Measurements from ENCODE around the gene LIMS3.
"Not testable (repeated sequence)": the region's sequence is repeated elsewhere in the genome, so short reads cannot be mapped to it uniquely, and the experiment has no call there.

Gene LIMS3

DNA sequence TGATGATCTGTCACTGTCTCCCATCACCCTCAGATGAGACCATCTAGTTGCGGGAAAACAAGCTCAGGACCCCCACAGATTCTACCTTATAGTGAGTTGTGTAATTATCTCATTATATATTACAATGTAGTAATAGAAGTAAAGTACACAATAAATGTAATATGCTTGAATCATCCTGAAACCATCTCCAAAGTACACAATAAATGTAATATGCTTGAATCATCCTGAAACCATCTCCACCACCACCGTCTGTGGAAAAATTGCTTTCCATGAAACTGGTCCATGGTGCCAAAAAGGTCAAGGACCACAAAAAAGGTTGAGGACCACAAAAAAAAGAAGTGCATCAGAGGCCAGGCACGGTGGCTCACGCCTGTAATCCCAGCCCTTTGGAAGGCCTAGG, 29.3 kb downstream of the LIMS3 start:
- not testable (repeated sequence) for DNase-seq

DNA sequence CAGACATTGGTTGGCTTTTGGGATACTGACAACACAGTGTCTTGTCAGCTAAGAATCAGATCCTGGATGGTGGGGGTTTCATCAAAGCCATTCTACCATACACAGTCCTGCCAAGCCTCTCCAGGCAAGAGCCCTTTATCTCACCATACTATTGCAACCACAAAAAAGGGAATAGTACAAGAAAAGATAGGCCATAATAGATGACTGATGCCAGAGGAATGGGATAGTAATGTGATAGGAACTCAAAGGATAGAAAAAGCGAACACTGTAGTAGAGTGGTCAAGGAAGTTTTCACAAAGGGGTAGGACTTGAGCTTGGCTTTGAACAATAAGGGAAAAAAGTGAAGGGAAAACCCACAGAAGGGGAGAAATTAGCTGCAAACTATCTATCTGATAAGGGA, 30.7 kb downstream of the LIMS3 start:
- DNase-seq: not testable (repeated sequence)

- DNase-seq: not testable (repeated sequence)
These were observed 38.0 kb downstream of the LIMS3 start for GRCh38 chr2:109936534-109936933.

GRCh38 chr2:109945362-109945761, 46.9 kb downstream of the LIMS3 start:
- DNase-seq: not testable (repeated sequence)

- not testable (repeated sequence) for DNase-seq
These were observed 48.9 kb downstream of the LIMS3 start for GRCh38 chr2:109947262-109947958.

DNA sequence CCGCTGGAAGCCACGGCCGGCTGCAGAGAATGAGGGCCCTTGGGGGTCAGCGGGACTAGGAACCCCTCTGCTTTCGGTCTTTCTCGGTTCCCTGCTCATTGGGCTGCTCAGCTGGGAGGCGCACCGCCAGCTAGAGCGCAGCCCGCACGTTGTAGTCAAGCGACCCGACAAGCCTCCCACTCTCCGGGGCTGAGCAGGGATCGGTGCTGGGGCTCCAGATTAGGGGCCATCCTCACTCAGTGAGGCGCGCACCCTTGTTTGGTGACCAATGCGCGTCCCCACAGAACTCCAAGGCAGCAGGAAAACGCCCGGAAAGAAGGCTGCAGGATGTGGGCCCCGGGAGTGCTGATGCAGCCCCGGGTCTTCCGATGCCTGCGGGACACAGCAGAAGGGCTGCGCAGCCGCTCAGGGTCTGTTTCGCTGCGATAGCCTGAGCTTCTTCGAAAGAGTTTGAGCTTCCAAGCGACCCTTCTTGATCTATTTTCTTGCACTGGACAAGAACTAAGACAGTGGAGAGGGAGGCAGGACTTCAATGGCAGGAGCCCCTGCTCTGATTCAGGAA, 49.6 kb downstream of the LIMS3 start:
- DNase-seq: not testable (repeated sequence)

DNA sequence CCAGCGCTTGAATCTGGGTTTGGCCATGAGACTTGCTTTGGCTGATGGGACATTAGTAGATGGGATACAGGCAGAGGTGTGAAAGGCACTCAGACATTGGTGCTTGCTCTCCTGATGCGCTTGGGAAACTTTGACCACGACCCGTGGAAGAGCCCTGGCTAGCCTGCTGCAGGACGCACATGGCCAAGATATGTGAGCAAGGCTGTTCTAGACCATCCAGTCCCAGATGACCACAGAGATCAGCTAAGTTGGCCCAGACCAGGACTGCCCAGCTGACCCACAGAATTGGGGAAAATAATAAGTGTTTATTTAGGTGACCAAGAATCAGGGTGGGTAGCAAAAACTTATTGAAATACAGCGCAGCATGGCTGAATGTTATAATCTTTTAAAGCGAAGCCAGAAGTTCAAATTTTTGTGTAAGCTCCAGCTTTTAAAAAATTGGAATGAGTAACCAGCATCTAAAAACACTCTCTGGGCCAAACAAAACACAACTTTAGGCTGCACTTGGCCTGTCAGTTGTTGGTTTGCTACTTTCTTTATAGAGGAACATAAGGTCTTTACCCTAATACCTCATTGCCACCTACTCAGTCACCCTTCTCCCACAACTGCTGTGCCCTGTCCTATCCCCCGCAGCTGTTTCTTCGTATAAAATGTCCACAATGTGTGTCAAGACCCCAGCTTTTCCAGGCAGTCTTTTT, 51.8 kb downstream of the LIMS3 start:
- DNase-seq: not testable (repeated sequence)

GRCh38 chr2:109963942-109964341, 65.5 kb downstream of the LIMS3 start:
- DNase-seq: not testable (repeated sequence)

DNA sequence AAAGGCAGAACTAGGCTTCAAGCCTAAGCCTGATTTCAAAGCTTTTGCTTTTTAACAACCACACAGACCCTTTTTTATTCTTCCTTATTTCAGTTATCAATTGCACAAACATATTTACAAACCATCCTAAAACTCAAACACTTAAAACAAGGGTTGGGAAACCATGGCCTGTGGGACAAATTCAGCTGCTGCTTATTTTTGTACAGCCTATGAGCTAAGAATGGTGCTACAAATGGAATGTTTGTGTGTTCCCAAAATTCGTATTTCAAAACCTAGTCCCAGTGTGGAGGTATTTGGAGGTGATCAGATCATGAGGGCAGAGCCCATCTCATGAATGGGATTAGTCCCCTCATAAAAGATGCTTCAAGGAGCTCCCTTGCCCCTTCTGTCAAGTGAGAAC, 67.0 kb downstream of the LIMS3 start:
- DNase-seq: not testable (repeated sequence)

DNA sequence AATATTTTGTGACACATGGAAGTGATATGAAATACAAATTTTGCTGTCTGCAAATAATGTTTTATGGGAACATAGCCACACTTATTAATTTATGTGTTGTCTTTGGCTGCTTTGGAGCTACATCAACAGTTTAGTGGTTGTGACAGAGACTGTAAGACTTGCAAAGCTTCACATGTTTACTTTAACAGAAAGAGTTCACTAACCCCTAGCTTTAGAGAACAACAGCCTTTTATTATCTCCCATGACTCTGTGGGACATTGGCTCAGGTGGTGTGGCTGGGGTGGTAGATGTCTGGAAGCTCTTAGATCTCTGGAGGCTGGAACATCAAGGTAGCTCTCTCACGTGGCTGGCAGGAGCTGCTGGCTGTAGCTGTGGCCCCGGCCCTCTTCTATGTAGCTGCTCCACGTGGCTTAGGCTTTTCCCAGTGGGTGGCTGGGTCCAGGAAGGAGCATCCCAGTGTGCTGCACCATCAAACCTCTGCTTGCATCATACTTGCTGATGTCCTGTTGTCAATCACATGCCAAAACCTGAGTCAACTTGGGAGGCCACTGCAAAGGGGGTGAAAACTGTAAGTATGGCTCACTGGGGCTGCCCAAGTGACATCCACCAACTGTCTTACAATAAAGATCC, 67.7 kb downstream of the LIMS3 start:
- DNase-seq: not testable (repeated sequence)

GRCh38 chr2:109966858-109967257, 68.4 kb downstream of the LIMS3 start:
- not testable (repeated sequence) for DNase-seq

- not testable (repeated sequence) for DNase-seq
These were observed 71.4 kb downstream of the LIMS3 start for GRCh38 chr2:109969864-109970263.

DNA sequence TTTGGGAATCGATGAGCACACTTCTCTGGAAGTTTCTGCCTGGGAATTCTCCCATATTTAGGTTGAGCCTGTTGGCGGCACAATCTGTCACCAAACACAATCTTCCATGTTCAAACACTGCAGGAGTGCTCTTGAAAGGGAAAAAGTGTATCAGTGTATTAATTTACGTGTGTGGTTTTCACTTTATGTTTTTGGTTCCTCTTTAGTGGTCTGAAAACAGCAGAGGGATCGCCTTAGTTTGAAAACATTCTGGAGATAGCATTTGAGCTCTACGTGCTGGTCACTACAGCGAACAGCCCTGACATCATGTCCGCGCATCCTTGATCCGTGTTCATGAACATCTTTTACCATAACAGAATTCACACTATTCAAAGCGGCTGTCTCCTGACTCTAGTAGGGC, 73.2 kb downstream of the LIMS3 start:
- not testable (repeated sequence) for DNase-seq
